Upper lobe of left lung (tissue), 6 donors: ENCODE results near the gene PRRX1. TPM values are rescaled to one million over a fixed set of nuclear protein-coding genes. Genes with fewer than 3 reads are reported as not detected.

Source experiments
- ATAC-seq, 2 donors: fragments of 200-7000 bp; cut with Tn5 transposase; one replicate each; pipeline ENCODE4 v1.9.1; 2022; ENCODE audit warnings: mild to moderate bottlenecking in 2 of 2, moderate library complexity in 2 of 2; ENCODE audit not compliant: low FRiP score in 2 of 2
- DNase-seq, 2 donors: peaks; one replicate each; pipeline ENCODE4 v3.0.0-alpha.2; 2019 to 2020
- H3K27ac ChIP-seq, 4 donors: fragments of 200-600 bp; sonication (generic); one replicate each; pipeline ENCODE4 v1.5.1; 2016 to 2019
- H3K27me3 ChIP-seq, 4 donors: fragments of 200-600 bp; sonication (generic); one replicate each; pipeline ENCODE4 v1.5.1; 2017 to 2019
- H3K36me3 ChIP-seq, 4 donors: fragments of 200-600 bp; sonication (generic); one replicate each; pipeline ENCODE4 v1.5.1; 2016 to 2019
- H3K4me1 ChIP-seq, 4 donors: fragments of 200-600 bp; sonication (generic); one replicate each; pipeline ENCODE4 v1.5.1; 2018 to 2019
- H3K4me3 ChIP-seq, 4 donors: fragments of 200-600 bp; sonication (generic); one replicate each; pipeline ENCODE4 v1.5.1; 2017 to 2019; ENCODE audit warnings: mild to moderate bottlenecking in 2 of 4, moderate library complexity in 1 of 4
- H3K9me3 ChIP-seq, 4 donors: fragments of 200-600 bp; sonication (generic); one replicate each; pipeline ENCODE4 v1.5.1; 2018 to 2019
- CTCF ChIP-seq, 6 experiments: fragments of 450-650 bp in 4 of 6; fragments of 200-600 bp in 2 of 6; sonication (generic) in 2 of 6; IDR thresholded peaks; one replicate each; pipeline ENCODE4 v1.5.1; 2016 to 2019; ENCODE audit warnings: antibody characterized with exemption in 6 of 6
- EP300 ChIP-seq, 4 donors: sonication (generic); formaldehyde crosslinking; IDR thresholded peaks; one replicate each; pipeline ENCODE4 v1.5.1; 2017; ENCODE audit warnings: antibody characterized with exemption in 4 of 4, control low read depth in 2 of 4
- POLR2A ChIP-seq, 4 donors: fragments of 450-650 bp; IDR thresholded peaks; one replicate each; pipeline ENCODE4 v1.5.1; 2016 to 2017; ENCODE audit warnings: antibody characterized with exemption in 4 of 4, mild to moderate bottlenecking in 2 of 4
- POLR2AphosphoS5 ChIP-seq, 2 donors: sonication (generic); formaldehyde crosslinking; IDR thresholded peaks; one replicate each; pipeline ENCODE4 v1.5.1; 2017; ENCODE audit warnings: antibody characterized with exemption in 2 of 2
- WGBS, 2 donors: methylation state at CpG; one replicate each; pipeline ENCODE4 v1.1.5; 2017 to 2018; 5-methylcytosine and 5-hydroxymethylcytosine counted together
- total RNA-seq, 6 donors: library from RNA; depleted of rRNA in 4 of 6; stranded (reverse); fragments of >200 nt in 4 of 6; gene quantifications; one replicate each; pipeline versions ENCODE4 v1.1.0 to v1.2.1, GENCODE V29; 2016 to 2021
- donor health status: DM: no; HTN: no; CAD: no; lungs with moderate emphysema.
- donor health status: DM: no; HTN: yes; CAD: no; lungs with severe emphysema.

Gene PRRX1
- total RNA-seq, 6 donors from 2014 or later = 6.1 to 36.0 (median 19.1) TPM

- ATAC-seq (no peak), DNase-seq (no peak)
- Histone ChIP-seq H3K36me3 (no peaks in the 10 kb centered on the region), H3K4me3 (no peak overlapping the region), H3K4me1 (no peaks in the 10 kb centered on the region), H3K27me3 (no peaks in the 10 kb centered on the region), H3K9me3 (no peaks in the 10 kb centered on the region), H3K27ac (no peak overlapping the region)
- TF ChIP-seq POLR2AphosphoS5 (IDR thresholded peaks at IDR 0.05) = no peak
- no peak for TF ChIP-seq CTCF (IDR thresholded peaks at IDR 0.05)
- TF ChIP-seq EP300 (IDR thresholded peaks at IDR 0.05) = no peak
- no peak for TF ChIP-seq POLR2A (IDR thresholded peaks at IDR 0.05)
Measured at GRCh38 chr1:170640581-170640980, 23.4 kb upstream of the PRRX1 start.

GRCh38 chr1:170657275-170657853, 6.6 kb upstream of the PRRX1 start:
- H3K4me3 ChIP-seq = no peak overlapping the region
- TF ChIP-seq EP300 (IDR thresholded peaks at IDR 0.05) (no peak), POLR2A (IDR thresholded peaks at IDR 0.05) (no peak), CTCF (IDR thresholded peaks at IDR 0.05) (no peak), POLR2AphosphoS5 (IDR thresholded peaks at IDR 0.05) (no peak)
- no peaks in the 10 kb centered on the region for H3K9me3 ChIP-seq
- WGBS, 2 donors = 57 to 58% methylated on average over 4 of the region's 4 CpGs
- H3K27ac ChIP-seq = no peak overlapping the region
- H3K4me1 ChIP-seq = peaks cover 10 to 21% (median 12%) of the 10 kb centered on the region in 4 donors
- H3K36me3 ChIP-seq = no peaks in the 10 kb centered on the region
- ATAC-seq (no peak), DNase-seq (no peak)
- H3K27me3 ChIP-seq = peaks cover 0 to 25% (median 7%) of the 10 kb centered on the region in 4 donors

- Histone ChIP-seq H3K9me3 (no peaks in the 10 kb centered on the region), H3K4me1 (peaks cover 18 to 40% (median 19%) of the 10 kb centered on the region in 4 donors), H3K4me3 (no peak overlapping the region), H3K27me3 (peaks cover 0 to 34% (median 15%) of the 10 kb centered on the region in 4 donors), H3K27ac (no peak overlapping the region), H3K36me3 (no peaks in the 10 kb centered on the region)
- DNase-seq = no peak
- TF ChIP-seq POLR2AphosphoS5 (IDR thresholded peaks at IDR 0.05) = no peak
- TF ChIP-seq CTCF (IDR thresholded peaks at IDR 0.05) = no peak
- no peak for TF ChIP-seq EP300 (IDR thresholded peaks at IDR 0.05)
- TF ChIP-seq POLR2A (IDR thresholded peaks at IDR 0.05) = no peak
- ATAC-seq = no peak
- 58 to 73% methylated on average over 13 of the region's 13 CpGs for WGBS, 2 donors
Measured at GRCh38 chr1:170659399-170660035, 4.4 kb upstream of the PRRX1 start.

- H3K4me1 ChIP-seq = peaks cover 25 to 48% (median 27%) of the 10 kb centered on the region in 4 donors
Measured at GRCh38 chr1:170660281-170660713, 3.6 kb upstream of the PRRX1 start.

More at GRCh38 chr1:170660281-170660713, 3.6 kb upstream of the PRRX1 start:
- ATAC-seq (no peak), DNase-seq (peak in 1 of 2 donors; percentile 37)
- Histone ChIP-seq H3K4me3 (no peak overlapping the region), H3K27ac (no peak overlapping the region), H3K9me3 (no peaks in the 10 kb centered on the region), H3K36me3 (no peaks in the 10 kb centered on the region), H3K27me3 (peaks cover 0 to 42% (median 19%) of the 10 kb centered on the region in 4 donors)
- WGBS, 2 donors = 12 to 27% methylated on average over 15 to 25 of the region's 25 CpGs
- TF ChIP-seq EP300 (IDR thresholded peaks at IDR 0.05) (no peak), POLR2AphosphoS5 (IDR thresholded peaks at IDR 0.05) (no peak), POLR2A (IDR thresholded peaks at IDR 0.05) (no peak), CTCF (IDR thresholded peaks at IDR 0.05) (no peak)
